ENCODE results near the gene BNIP2. TPM values are rescaled to one million over a fixed set of nuclear protein-coding genes. Genes with fewer than 3 reads are reported as not detected.

The BNIP2 gene
- total and polyA plus RNA-seq, 4 donors = 17.4 to 73.6 (median 29.6) TPM

DNA sequence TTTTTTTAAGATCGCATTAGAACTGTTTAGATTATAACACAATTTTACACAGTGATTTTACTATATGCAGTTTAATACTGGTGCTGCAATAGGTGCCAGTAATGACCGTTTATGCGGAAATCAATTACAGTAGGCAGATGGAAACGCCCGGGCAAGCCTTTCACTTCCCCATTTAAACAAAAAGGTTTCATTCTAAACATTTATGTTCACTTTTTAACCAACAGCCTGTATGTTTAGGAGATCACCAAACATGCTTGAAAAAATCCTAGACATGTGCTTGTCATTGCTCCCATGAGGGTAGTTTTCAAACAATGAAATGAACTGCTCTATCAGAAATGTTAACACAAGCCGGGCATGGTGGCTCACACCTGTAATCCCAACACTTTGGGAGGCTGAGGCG is 2.7 kb downstream of the BNIP2 start (continued):
- TF ChIP-seq, protein P1, sequence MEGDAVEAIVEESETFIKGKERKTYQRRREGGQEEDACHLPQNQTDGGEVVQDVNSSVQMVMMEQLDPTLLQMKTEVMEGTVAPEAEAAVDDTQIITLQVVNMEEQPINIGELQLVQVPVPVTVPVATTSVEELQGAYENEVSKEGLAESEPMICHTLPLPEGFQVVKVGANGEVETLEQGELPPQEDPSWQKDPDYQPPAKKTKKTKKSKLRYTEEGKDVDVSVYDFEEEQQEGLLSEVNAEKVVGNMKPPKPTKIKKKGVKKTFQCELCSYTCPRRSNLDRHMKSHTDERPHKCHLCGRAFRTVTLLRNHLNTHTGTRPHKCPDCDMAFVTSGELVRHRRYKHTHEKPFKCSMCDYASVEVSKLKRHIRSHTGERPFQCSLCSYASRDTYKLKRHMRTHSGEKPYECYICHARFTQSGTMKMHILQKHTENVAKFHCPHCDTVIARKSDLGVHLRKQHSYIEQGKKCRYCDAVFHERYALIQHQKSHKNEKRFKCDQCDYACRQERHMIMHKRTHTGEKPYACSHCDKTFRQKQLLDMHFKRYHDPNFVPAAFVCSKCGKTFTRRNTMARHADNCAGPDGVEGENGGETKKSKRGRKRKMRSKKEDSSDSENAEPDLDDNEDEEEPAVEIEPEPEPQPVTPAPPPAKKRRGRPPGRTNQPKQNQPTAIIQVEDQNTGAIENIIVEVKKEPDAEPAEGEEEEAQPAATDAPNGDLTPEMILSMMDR (IDR thresholded peaks at IDR 0.05; ENCODE audit: low read depth, low read length, missing input control) = no peak
- TF ChIP-seq YY1 (IDR thresholded peaks at IDR 0.05) (no peak), TAF1 (conservative IDR thresholded peaks at IDR 0.05) (no peak), RAD21 (IDR thresholded peaks at IDR 0.05) (no peak), ZBTB33 (IDR thresholded peaks at IDR 0.05) (no peak)

GRCh38 chr15:59685737-59686297 is 3.3 kb downstream of the BNIP2 start:
- Histone ChIP-seq H3K9ac (ENCODE audit: low read depth in 1 of 2, low read length in 2 of 2) (peak overlapping the region in 1 of 2 donors; percentile 21), H3K27me3 (ENCODE audit: control insufficient read depth in 4 of 4, insufficient read depth in 4 of 4, low read length in 3 of 4) (no peaks in the 10 kb centered on the region), H3K36me3 (ENCODE audit: control insufficient read depth in 4 of 4, insufficient read depth in 3 of 4, low read depth in 1 of 4, low read length in 3 of 4) (peaks cover 0 to 10% (median 7%) of the 10 kb centered on the region in 4 donors), H3K4me1 (ENCODE audit: control insufficient read depth in 4 of 4, insufficient read depth in 4 of 4, low read length in 3 of 4) (peaks cover 11 to 45% (median 39%) of the 10 kb centered on the region in 4 donors), H3K27ac (ENCODE audit: low read depth in 1 of 2, low read length in 2 of 2) (peak overlapping the region; percentile 59 to 75), H3K4me3 (ENCODE audit: low read depth in 1 of 3, low read length in 3 of 3) (peak overlapping the region in 1 of 3 donors; percentile 25), H3K9me3 (ENCODE audit: control insufficient read depth in 4 of 4, low read length in 3 of 4) (no peaks in the 10 kb centered on the region)
- TF ChIP-seq HNF4A (conservative IDR thresholded peaks at IDR 0.05) (peak in 1 of 2 donors; percentile 23), YY1 (IDR thresholded peaks at IDR 0.05) (no peak), FOXA2 (IDR thresholded peaks at IDR 0.05) (peak; percentile 5), MAX (IDR thresholded peaks at IDR 0.05) (no peak), TAF1 (conservative IDR thresholded peaks at IDR 0.05) (no peak), RXRA (IDR thresholded peaks at IDR 0.05) (peak in 1 of 2 donors; percentile 15), FOXA1 (IDR thresholded peaks at IDR 0.05) (no peak), JUND (IDR thresholded peaks at IDR 0.05) (no peak)
- TF ChIP-seq, protein P1 (IDR thresholded peaks at IDR 0.05; ENCODE audit: low read depth, low read length, missing input control) = no peak
- 0% methylated on average over 1 of the region's 1 CpG for WGBS
- no peak for DNase-seq (ENCODE audit: low spot score)

GRCh38 chr15:59680870-59681269 is 8.2 kb downstream of the BNIP2 start:
- H3K4me3 ChIP-seq (ENCODE audit: low read depth in 1 of 3, low read length in 3 of 3) = no peak overlapping the region
- H3K9ac ChIP-seq (ENCODE audit: low read depth in 1 of 2, low read length in 2 of 2) = no peak overlapping the region
- no peak for DNase-seq (ENCODE audit: low spot score)
- peaks cover 3 to 18% (median 12%) of the 10 kb centered on the region in 4 donors for H3K4me1 ChIP-seq (ENCODE audit: control insufficient read depth in 4 of 4, insufficient read depth in 4 of 4, low read length in 3 of 4)
- no peak overlapping the region for H3K27ac ChIP-seq (ENCODE audit: low read depth in 1 of 2, low read length in 2 of 2)
- H3K36me3 ChIP-seq (ENCODE audit: control insufficient read depth in 4 of 4, insufficient read depth in 3 of 4, low read depth in 1 of 4, low read length in 3 of 4) = peaks cover 19 to 55% (median 35%) of the 10 kb centered on the region in 4 donors
- TF ChIP-seq FOXA1 (IDR thresholded peaks at IDR 0.05) (no peak), GABPA (IDR thresholded peaks at IDR 0.05 in 1 of 2, conservative IDR thresholded peaks at IDR 0.05 in 1 of 2) (no peak), EGR1 (IDR thresholded peaks at IDR 0.05; ENCODE audit: low read depth in 2 of 2) (no peak)
- TF ChIP-seq, protein P1 (IDR thresholded peaks at IDR 0.05; ENCODE audit: low read depth, low read length, missing input control) = no peak
- H3K27me3 ChIP-seq (ENCODE audit: control insufficient read depth in 4 of 4, insufficient read depth in 4 of 4, low read length in 3 of 4) = no peaks in the 10 kb centered on the region
- no peaks in the 10 kb centered on the region for H3K9me3 ChIP-seq (ENCODE audit: control insufficient read depth in 4 of 4, low read length in 3 of 4)
- WGBS = 83% methylated on average over 4 of the region's 5 CpGs

Measured in liver (tissue), 9 donors.